ENCODE data around the gene VPS54. TPM values are rescaled to one million over a fixed set of nuclear protein-coding genes. Genes with fewer than 3 reads are reported as not detected.
A peak's percentile ranks its signal among the peaks of the same experiment; 100 is the strongest.

VPS54 gene
- total and polyA plus RNA-seq, 9 of the 15 experiments (the other 6 are each of a cell fraction or from before 2014, with no cell fraction given) = 4.9 to 23.2 (median 13.2) TPM

- no peak overlapping the region for H3K9ac ChIP-seq (ENCODE audit: insufficient read depth in 1 of 2, low read depth in 2 of 2, low read length in 2 of 2)
- ChIA-PET POLR2A (no interaction called here), CTCF (ENCODE audit: low intra/inter-chr PET ratio) (no interaction called here)
- TF ChIP-seq ZNF232 (CRISPR knock-in tag; IDR thresholded peaks at IDR 0.05) (no peak), ZMIZ1 (IDR thresholded peaks at IDR 0.05; ENCODE audit: low read depth in 2 of 2, low read length in 2 of 2) (no peak), PHF21A (IDR thresholded peaks at IDR 0.05; ENCODE audit: borderline replicate concordance, low read depth) (no peak), ZHX1 (conservative IDR thresholded peaks at IDR 0.05; ENCODE audit: low read length) (no peak), POLR2A (conservative IDR thresholded peaks at IDR 0.05) (no peak), SAFB2 (IDR thresholded peaks at IDR 0.05; ENCODE audit: borderline replicate concordance, low read depth, low read length, severe bottlenecking) (no peak), C11orf30 (IDR thresholded peaks at IDR 0.05; ENCODE audit: low read depth) (peak; percentile 72; the same call in 1 of the 2 replicates), ZNF316 (IDR thresholded peaks at IDR 0.05) (peak; percentile 75; the same call in 1 of the 2 replicates), PHTF2 (CRISPR knock-in tag; IDR thresholded peaks at IDR 0.05) (no peak), MAFG (tag; conservative IDR thresholded peaks at IDR 0.05) (peak; percentile 23; the same call in 1 of the 2 replicates), ZNF586 (CRISPR knock-in tag; conservative IDR thresholded peaks at IDR 0.05) (no peak)
- no peaks in the 10 kb centered on the region for H3K9me1 ChIP-seq (ENCODE audit: control insufficient read depth, insufficient read depth, low read length)
- H3K4me1 ChIP-seq (replicated peaks in 1 of 2; ENCODE audit: control insufficient read depth in 2 of 2, insufficient read depth in 2 of 2, low read length in 2 of 2) = no peaks in the 10 kb centered on the region
- no peaks in the 10 kb centered on the region for H3K79me2 ChIP-seq (ENCODE audit: control insufficient read depth, insufficient read depth, low read length)
- peaks cover 71% of the 10 kb centered on the region for H3K36me3 ChIP-seq (ENCODE audit: control insufficient read depth, insufficient read depth, low read length)
- no peaks in the 10 kb centered on the region for H3K9me3 ChIP-seq (replicated peaks; ENCODE audit: control insufficient read depth, insufficient read depth, low read depth, low read length)
- H3K27ac ChIP-seq (ENCODE audit: extremely low read depth, low read depth, low read length) = no peak overlapping the region
- H3K27me3 ChIP-seq (ENCODE audit: control insufficient read depth in 2 of 2, insufficient read depth in 2 of 2, low read length in 2 of 2) = no peaks in the 10 kb centered on the region
- no peak for DNase-seq (ENCODE audit: extremely low read depth in 1 of 4, low spot score in 3 of 4)
- H3K4me3 ChIP-seq = no peak overlapping the region
- in situ Hi-C loops (cut with MboI) (no loop called here), intact Hi-C loops (cut with micrococcal nuclease) (no loop called here)
- FAIRE-seq = no peak
- 100% methylated on average over 1 of the region's 1 CpG for WGBS (ENCODE audit: insufficient coverage, low coverage, missing lambda C conversion rate)
- no peak overlapping the region for H2AFZ ChIP-seq (ENCODE audit: low read depth, low read length)
- ATAC-seq = no peak
- no peaks in the 10 kb centered on the region for H4K20me1 ChIP-seq (replicated peaks; ENCODE audit: control insufficient read depth, insufficient read depth, low read length)
- no TSS peak for BruUV-seq (replicated peaks)
- no peak overlapping the region for H3K4me2 ChIP-seq (ENCODE audit: insufficient read depth, low read length)
These were observed 125.1 kb downstream of the VPS54 start for GRCh38 chr2:63894167-63894566.

Measured in K562 (cell line).